ENCODE results near the gene CD2BP2. TPM values are rescaled to one million over a fixed set of nuclear protein-coding genes. Genes with fewer than 3 reads are reported as not detected.
A peak's percentile ranks its signal among the peaks of the same experiment; 100 is the strongest.

The CD2BP2 gene
- total and polyA plus RNA-seq, 2 of the 13 experiments (the other 11 are each of a cell fraction or from before 2014, with no cell fraction given): 24.9 to 54.6 TPM

GRCh38 chr16:30401768-30402425 lies 46.8 kb upstream of the CD2BP2 start (continued):
- TF ChIP-seq ZBED4 (CRISPR knock-in tag; IDR thresholded peaks at IDR 0.05; ENCODE audit: borderline replicate concordance) (peak; percentile 91), ARNT (IDR thresholded peaks at IDR 0.05) (no peak), MYC (CRISPR knock-in tag; IDR thresholded peaks at IDR 0.05; ENCODE audit: borderline replicate concordance) (no peak), CHD2 (IDR thresholded peaks at IDR 0.05; ENCODE audit: low read depth, low read length) (no peak), REST (IDR thresholded peaks at IDR 0.05; ENCODE audit: borderline replicate concordance in 1 of 2, low read depth in 1 of 2, low read length in 2 of 2) (peak in 1 of 2 experiments; percentile 14; a peak in 1 of 4 replicates), ZNF572 (CRISPR knock-in tag; IDR thresholded peaks at IDR 0.05) (peak; percentile 39; the same call in 1 of the 2 replicates), ZNF138 (CRISPR knock-in tag; IDR thresholded peaks at IDR 0.05; ENCODE audit: low read depth) (no peak), KDM5A (IDR thresholded peaks at IDR 0.05; ENCODE audit: borderline replicate concordance, low read length) (no peak), CCAR2 (optimal IDR thresholded peaks at IDR 0.05; ENCODE audit: low read depth, low read length) (no peak), ZNF275 (CRISPR knock-in tag; IDR thresholded peaks at IDR 0.05; ENCODE audit: borderline replicate concordance) (0 out of 2 replicates have a peak, but pooled peaks have one; percentile 9), ZNF83 (CRISPR knock-in tag; IDR thresholded peaks at IDR 0.05; ENCODE audit: borderline replicate concordance) (no peak), NCOA1 (CRISPR knock-in tag; IDR thresholded peaks at IDR 0.05) (no peak), CBX1 (IDR thresholded peaks at IDR 0.05; ENCODE audit: low read depth) (peak; percentile 97), ZNF720 (CRISPR knock-in tag; IDR thresholded peaks at IDR 0.05) (no peak), MED8 (CRISPR knock-in tag; IDR thresholded peaks at IDR 0.05; ENCODE audit: insufficient replicate concordance) (no peak), ZNF17 (CRISPR knock-in tag; IDR thresholded peaks at IDR 0.05) (no peak), HDAC6 (IDR thresholded peaks at IDR 0.05; ENCODE audit: low read depth, low read length) (no peak), MED1 (CRISPR knock-in tag; IDR thresholded peaks at IDR 0.05) (peak; percentile 71), ZSCAN31 (CRISPR knock-in tag; IDR thresholded peaks at IDR 0.05; ENCODE audit: low read depth) (no peak)
